Epithelial cell of proximal tubule (primary cell): Measurements from ENCODE around the gene HSBP1. TPM values are rescaled to one million over a fixed set of nuclear protein-coding genes. Genes with fewer than 3 reads are reported as not detected.

Experiments
- DNase-seq: peaks from one replicate; pipeline ENCODE4 v3.0.0-alpha.2; 2011; ENCODE audit warnings: low read depth
- H3K4me3 ChIP-seq: 2 replicates; pipeline ENCODE4 v1.5.1; 2011; ENCODE audit warnings: low read depth, mild to moderate bottlenecking, low read length
- CTCF ChIP-seq: conservative IDR thresholded peaks from 2 replicates; pipeline ENCODE4 v1.5.1; 2012; ENCODE audit warnings: low read depth, mild to moderate bottlenecking, low read length
- total RNA-seq: library from RNA; depleted of rRNA; stranded (reverse); fragments of >200 nt; gene quantifications from 2 replicates; pipeline ENCODE4 v1.2.3, GENCODE V29; 2015

Gene HSBP1
- total RNA-seq, 1 donor from 2014 or later, result 119 TPM

DNA sequence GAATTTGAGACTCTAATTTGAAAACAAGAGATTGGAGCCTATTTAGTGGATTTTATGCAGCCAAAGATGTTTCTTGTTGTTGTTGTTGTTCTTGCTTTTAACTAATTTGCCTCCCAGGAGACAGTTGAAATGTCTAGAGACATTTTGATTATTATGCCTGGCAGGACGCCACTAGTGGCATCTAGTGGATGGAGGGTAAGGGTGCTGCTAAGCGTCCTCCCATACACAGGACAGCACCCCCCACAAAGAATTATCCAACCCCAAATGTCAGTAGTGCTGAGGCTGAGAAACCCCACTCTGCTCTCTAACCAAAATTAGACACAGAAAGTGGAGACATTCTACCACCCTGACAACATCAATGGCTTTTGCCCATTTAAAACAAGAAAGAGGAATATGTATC lies 15.4 kb upstream of the HSBP1 start:
- no peak overlapping the region for H3K4me3 ChIP-seq
- no peak for DNase-seq
- TF ChIP-seq CTCF, result peak; percentile 26

GRCh38 chr16:83793179-83793578 lies 14.6 kb upstream of the HSBP1 start:
- TF ChIP-seq CTCF, result no peak
- H3K4me3 ChIP-seq, result no peak overlapping the region
- no peak for DNase-seq

GRCh38 chr16:83794860-83795554 lies 12.8 kb upstream of the HSBP1 start:
- TF ChIP-seq CTCF, result no peak
- no peak for DNase-seq
- no peak overlapping the region for H3K4me3 ChIP-seq

DNA sequence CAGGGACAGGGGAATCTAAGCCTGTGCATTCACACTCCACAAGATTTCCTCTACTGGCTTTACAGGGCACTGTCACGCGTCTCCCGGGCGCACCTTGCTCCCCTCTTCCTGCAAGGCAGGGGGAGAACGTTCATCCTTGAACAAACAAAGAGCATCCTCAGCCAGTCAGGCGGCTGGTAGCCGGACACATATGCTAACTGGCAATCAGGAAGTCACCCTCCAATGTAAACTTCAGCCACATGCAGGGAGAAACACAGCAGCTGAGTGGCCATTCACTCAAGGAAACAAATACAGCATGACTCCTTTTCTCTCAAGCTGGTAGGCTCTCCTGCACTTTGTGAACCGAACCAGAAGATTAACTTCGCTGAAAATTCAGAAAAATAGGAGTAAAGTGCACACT lies 10.8 kb upstream of the HSBP1 start:
- no peak for DNase-seq
- TF ChIP-seq CTCF, result no peak
- H3K4me3 ChIP-seq, result no peak overlapping the region

DNA sequence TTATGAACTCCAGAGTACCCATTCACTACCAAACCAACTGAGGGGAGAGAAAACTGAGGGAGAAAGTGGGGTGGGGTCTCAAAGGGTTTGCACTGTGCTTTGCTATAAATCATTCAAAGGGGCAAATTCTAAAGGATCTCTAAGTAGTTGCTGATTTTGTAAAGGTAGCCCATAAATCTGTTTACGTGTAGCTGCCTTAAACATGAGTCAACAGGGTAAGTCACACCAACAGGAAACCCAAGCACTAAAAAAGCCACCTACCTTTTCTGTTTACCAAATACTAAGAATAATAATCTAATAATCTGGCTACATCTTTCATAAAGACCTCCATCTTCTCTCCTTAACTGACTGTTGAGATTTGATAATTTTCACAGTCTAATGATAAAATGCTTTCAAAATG lies 8.4 kb upstream of the HSBP1 start:
- no peak overlapping the region for H3K4me3 ChIP-seq
- DNase-seq, result no peak
- no peak for TF ChIP-seq CTCF

DNA sequence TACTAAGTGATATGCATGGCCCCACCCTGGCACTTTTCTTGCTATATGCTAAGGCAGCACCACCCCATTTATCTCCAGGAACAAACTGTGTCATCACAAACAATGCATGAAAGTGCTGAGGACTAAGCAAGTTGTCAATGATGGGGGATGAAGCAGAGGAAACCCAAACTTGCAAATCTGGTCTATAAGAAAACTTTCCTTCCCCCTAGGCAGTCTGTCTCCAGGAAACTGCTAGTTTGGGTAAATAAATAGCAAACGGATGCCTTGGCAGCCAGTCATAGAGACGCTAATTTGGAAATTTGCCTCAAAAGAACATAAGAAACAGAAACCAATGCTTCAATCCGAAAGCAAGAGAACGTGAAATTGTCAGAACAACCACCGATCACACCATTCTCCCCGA lies 5.6 kb upstream of the HSBP1 start:
- H3K4me3 ChIP-seq, result no peak overlapping the region
- TF ChIP-seq CTCF, result no peak
- DNase-seq, result no peak

DNA sequence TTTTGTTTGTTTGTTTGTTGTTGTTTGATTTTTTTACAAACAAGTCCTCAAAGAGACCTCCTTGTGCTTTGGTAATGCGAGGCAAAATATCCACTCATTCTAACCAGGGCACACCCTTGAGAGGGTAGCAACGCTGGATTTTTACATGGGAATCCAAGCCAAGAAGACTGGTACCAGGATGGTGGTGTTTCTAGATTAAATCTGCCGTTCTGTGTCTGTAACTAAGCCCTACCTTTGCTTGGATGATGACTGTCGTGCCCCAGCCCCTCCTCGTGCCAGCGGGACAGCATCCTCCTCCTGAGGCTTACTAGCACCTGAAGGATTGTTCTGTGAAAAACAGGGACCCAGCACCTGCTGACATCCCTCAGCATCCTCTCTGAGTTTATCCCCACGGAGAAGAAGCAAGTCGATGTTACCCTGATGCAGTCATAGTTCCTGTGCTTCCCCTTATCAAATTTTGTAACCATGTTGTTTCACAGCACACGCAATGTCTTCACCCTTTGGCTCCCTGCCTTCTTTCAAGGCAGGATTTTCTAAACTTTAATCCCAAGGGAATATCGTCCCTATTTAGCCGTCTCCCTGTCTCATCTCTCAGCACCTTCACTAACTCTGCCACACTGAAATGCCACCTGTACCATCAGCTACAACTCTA lies 5.1 kb upstream of the HSBP1 start:
- no peak overlapping the region for H3K4me3 ChIP-seq
- no peak for TF ChIP-seq CTCF

More for the DNA sequence above, 5.1 kb upstream of the HSBP1 start:
- DNase-seq, result no peak
